GM12891 (cell line): ENCODE data around the gene NOTCH4.

Source experiments
- POLR2A ChIP-seq: IDR thresholded peaks from 2 replicates; pipeline ENCODE4 v1.6.1; 2011; ENCODE audit warnings: low read depth, low read length, control low read depth
- POLR2AphosphoS5 ChIP-seq: IDR thresholded peaks from 2 replicates; pipeline ENCODE4 v1.6.1; 2011; ENCODE audit warnings: low read depth, low read length, control low read depth

- no peak for TF ChIP-seq POLR2A
- TF ChIP-seq POLR2AphosphoS5: no peak
Observed at GRCh38 chr6:32222333-32223230, 1.3 kb downstream of the NOTCH4 start.
